ENCODE measurements around the gene REEP1.

REEP1 gene

GRCh38 chr2:86218124-86218523 lies 119.3 kb downstream of the REEP1 start:
- DNase-seq (ENCODE audit: low read depth): no peak
- TF ChIP-seq CTCF (IDR thresholded peaks at IDR 0.05; ENCODE audit: control insufficient read depth, extremely low read depth, insufficient read depth): no peak
- H3K4me3 ChIP-seq (ENCODE audit: low read depth, low read length): no peak overlapping the region

- no peak for DNase-seq (ENCODE audit: low read depth)
- H3K4me3 ChIP-seq (ENCODE audit: low read depth, low read length): no peak overlapping the region
- no peak for TF ChIP-seq CTCF (IDR thresholded peaks at IDR 0.05; ENCODE audit: control insufficient read depth, extremely low read depth, insufficient read depth)
These were observed 120.6 kb downstream of the REEP1 start for GRCh38 chr2:86216575-86217555.

GRCh38 chr2:86214503-86214832 lies 123.0 kb downstream of the REEP1 start:
- DNase-seq (ENCODE audit: low read depth): no peak
- no peak for TF ChIP-seq CTCF (IDR thresholded peaks at IDR 0.05; ENCODE audit: control insufficient read depth, extremely low read depth, insufficient read depth)
- H3K4me3 ChIP-seq (ENCODE audit: low read depth, low read length): no peak overlapping the region

GRCh38 chr2:86213699-86214502 lies 123.5 kb downstream of the REEP1 start:
- no peak for DNase-seq (ENCODE audit: low read depth)
- peak overlapping the region; percentile 27; the same call in 1 of the 2 replicates for H3K4me3 ChIP-seq (ENCODE audit: low read depth, low read length)
- no peak for TF ChIP-seq CTCF (IDR thresholded peaks at IDR 0.05; ENCODE audit: control insufficient read depth, extremely low read depth, insufficient read depth)

GRCh38 chr2:86213056-86213455 lies 124.4 kb downstream of the REEP1 start:
- 0 out of 2 replicates have a peak overlapping the region, but pooled peaks have one; percentile 27 for H3K4me3 ChIP-seq (ENCODE audit: low read depth, low read length)
- peak; percentile 82 for DNase-seq (ENCODE audit: low read depth)
- TF ChIP-seq CTCF (IDR thresholded peaks at IDR 0.05; ENCODE audit: control insufficient read depth, extremely low read depth, insufficient read depth): no peak

- DNase-seq (ENCODE audit: low read depth): no peak
- no peak for TF ChIP-seq CTCF (IDR thresholded peaks at IDR 0.05; ENCODE audit: control insufficient read depth, extremely low read depth, insufficient read depth)
- no peak overlapping the region for H3K4me3 ChIP-seq (ENCODE audit: low read depth, low read length)
These were observed 125.6 kb downstream of the REEP1 start for GRCh38 chr2:86211796-86212188.
